ENCODE results near the gene LRRC38.

LRRC38 gene

DNA sequence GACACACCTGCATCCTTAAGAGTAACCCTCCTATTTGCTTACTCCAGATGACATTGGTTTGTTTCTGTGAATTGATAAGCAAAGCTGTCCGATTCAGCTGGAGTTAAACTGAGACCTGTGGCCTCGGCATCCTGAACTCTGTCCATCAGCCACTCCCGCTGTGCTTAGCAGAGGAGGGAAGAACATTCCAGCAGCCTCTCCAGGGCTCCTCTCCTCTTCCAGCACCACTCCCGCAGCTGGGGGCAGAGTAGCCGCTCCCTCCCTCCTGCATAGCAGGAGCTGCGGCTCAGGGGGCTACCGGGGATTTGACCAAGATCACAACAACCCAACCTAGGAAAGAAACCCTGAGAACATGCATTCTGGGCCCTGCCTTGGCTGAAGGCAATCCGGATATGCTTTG lies 8.8 kb downstream of the LRRC38 start:
- DNase-seq, result no peak
- TF ChIP-seq POLR2A (IDR thresholded peaks at IDR 0.05; ENCODE audit: low read length) (no peak), GATA1 (IDR thresholded peaks at IDR 0.05; ENCODE audit: low read depth, low read length) (no peak)

GRCh38 chr1:13500806-13501205 lies 13.0 kb downstream of the LRRC38 start:
- TF ChIP-seq POLR2A (IDR thresholded peaks at IDR 0.05; ENCODE audit: low read length) (no peak), GATA1 (IDR thresholded peaks at IDR 0.05; ENCODE audit: low read depth, low read length) (no peak)
- no peak for DNase-seq

DNA sequence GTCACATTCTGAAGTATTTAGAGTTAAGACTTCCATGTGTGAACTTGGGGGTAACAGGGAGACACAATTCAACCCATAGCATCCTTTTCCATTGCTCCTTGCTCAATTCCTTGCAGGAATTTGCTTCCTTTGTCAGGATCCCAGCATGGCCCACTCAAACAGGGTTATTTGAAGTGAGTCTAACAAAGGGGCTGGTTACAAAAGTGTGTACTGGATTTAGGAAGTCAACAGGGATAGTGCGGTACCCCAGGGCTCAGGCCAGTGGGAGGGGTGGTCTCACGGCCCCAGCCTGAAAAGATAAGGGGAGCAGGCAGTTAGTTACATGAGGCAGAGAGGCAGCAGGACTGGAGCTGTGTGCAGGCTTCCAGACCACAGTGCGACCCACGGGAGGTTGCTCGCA lies 14.4 kb downstream of the LRRC38 start:
- TF ChIP-seq GATA1 (IDR thresholded peaks at IDR 0.05; ENCODE audit: low read depth, low read length), result no peak
- no peak for TF ChIP-seq POLR2A (IDR thresholded peaks at IDR 0.05; ENCODE audit: low read length)
- no peak for DNase-seq

- no peak for DNase-seq
- TF ChIP-seq GATA1 (IDR thresholded peaks at IDR 0.05; ENCODE audit: low read depth, low read length) (no peak), POLR2A (IDR thresholded peaks at IDR 0.05; ENCODE audit: low read length) (no peak)
Measured at GRCh38 chr1:13498553-13498952, 15.2 kb downstream of the LRRC38 start.

- TF ChIP-seq POLR2A (IDR thresholded peaks at IDR 0.05; ENCODE audit: low read length) (no peak), GATA1 (IDR thresholded peaks at IDR 0.05; ENCODE audit: low read depth, low read length) (no peak)
- no peak for DNase-seq
Measured at GRCh38 chr1:13495186-13495585, 18.6 kb downstream of the LRRC38 start.

DNA sequence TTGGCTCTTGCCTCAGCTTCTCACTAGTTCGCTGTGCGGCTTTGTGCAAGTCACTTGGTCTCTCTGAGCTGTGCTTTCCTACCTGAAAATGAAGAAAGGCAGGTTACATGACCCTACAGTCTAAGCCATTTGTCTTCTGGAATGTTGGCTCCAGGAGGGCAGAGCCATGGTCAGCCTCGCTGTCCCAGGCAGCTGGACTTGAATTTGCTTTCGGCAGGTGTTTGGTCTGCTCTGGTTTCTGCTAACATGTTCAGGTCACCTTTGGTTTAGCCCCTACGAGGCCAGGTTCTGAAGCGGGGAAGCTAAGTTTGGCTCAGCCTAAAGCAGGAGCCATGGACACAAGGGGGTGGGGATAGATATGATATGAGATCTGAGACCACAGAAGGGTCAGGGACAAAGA lies 19.1 kb downstream of the LRRC38 start:
- DNase-seq, result no peak
- TF ChIP-seq GATA1 (IDR thresholded peaks at IDR 0.05; ENCODE audit: low read depth, low read length) (no peak), POLR2A (IDR thresholded peaks at IDR 0.05; ENCODE audit: low read length) (no peak)

- TF ChIP-seq GATA1 (IDR thresholded peaks at IDR 0.05; ENCODE audit: low read depth, low read length) (no peak), POLR2A (IDR thresholded peaks at IDR 0.05; ENCODE audit: low read length) (no peak)
- no peak for DNase-seq
Measured at GRCh38 chr1:13494025-13494424, 19.8 kb downstream of the LRRC38 start.

- DNase-seq, result no peak
- TF ChIP-seq POLR2A (IDR thresholded peaks at IDR 0.05; ENCODE audit: low read length) (no peak), GATA1 (IDR thresholded peaks at IDR 0.05; ENCODE audit: low read depth, low read length) (no peak)
Measured at GRCh38 chr1:13492711-13493110, 21.1 kb downstream of the LRRC38 start.

- TF ChIP-seq POLR2A (IDR thresholded peaks at IDR 0.05; ENCODE audit: low read length), result no peak
- no peak for TF ChIP-seq GATA1 (IDR thresholded peaks at IDR 0.05; ENCODE audit: low read depth, low read length)
- no peak for DNase-seq
Measured at GRCh38 chr1:13487957-13488356, 25.8 kb downstream of the LRRC38 start.

GRCh38 chr1:13487143-13487868 lies 26.5 kb downstream of the LRRC38 start:
- TF ChIP-seq POLR2A (IDR thresholded peaks at IDR 0.05; ENCODE audit: low read length) (no peak), GATA1 (IDR thresholded peaks at IDR 0.05; ENCODE audit: low read depth, low read length) (no peak)
- DNase-seq, result no peak

GRCh38 chr1:13483946-13484345 lies 29.9 kb downstream of the LRRC38 start:
- no peak for TF ChIP-seq GATA1 (IDR thresholded peaks at IDR 0.05; ENCODE audit: low read depth, low read length)
- no peak for TF ChIP-seq POLR2A (IDR thresholded peaks at IDR 0.05; ENCODE audit: low read length)
- no peak for DNase-seq

- no peak for DNase-seq
- no peak for TF ChIP-seq GATA1 (IDR thresholded peaks at IDR 0.05; ENCODE audit: low read depth, low read length)
- no peak for TF ChIP-seq POLR2A (IDR thresholded peaks at IDR 0.05; ENCODE audit: low read length)
Measured at GRCh38 chr1:13482600-13482999, 31.2 kb downstream of the LRRC38 start.

GRCh38 chr1:13479171-13479856 lies 34.5 kb downstream of the LRRC38 start:
- TF ChIP-seq GATA1 (IDR thresholded peaks at IDR 0.05; ENCODE audit: low read depth, low read length) (no peak), POLR2A (IDR thresholded peaks at IDR 0.05; ENCODE audit: low read length) (no peak)
- DNase-seq, result no peak

DNA sequence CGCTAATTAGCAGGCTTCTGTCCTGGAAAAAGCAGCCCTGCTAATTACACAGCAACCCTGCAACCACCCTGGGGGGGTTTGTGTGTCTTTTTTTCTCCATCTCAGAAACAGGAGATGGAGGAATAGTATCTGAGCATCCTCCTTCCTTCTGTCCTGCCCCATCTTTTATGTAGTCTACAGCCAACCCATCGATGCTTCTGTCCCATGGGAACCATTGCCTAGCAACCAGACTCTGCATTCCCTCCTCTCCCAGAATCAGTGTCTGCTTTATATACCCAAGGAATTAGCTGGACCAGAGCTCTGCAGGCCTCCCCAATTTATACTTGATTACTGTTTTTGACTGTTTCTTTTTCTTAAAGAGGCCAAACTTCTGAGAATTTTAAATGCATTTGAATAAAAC lies 35.1 kb downstream of the LRRC38 start:
- no peak for DNase-seq
- no peak for TF ChIP-seq POLR2A (IDR thresholded peaks at IDR 0.05; ENCODE audit: low read length)
- no peak for TF ChIP-seq GATA1 (IDR thresholded peaks at IDR 0.05; ENCODE audit: low read depth, low read length)

DNA sequence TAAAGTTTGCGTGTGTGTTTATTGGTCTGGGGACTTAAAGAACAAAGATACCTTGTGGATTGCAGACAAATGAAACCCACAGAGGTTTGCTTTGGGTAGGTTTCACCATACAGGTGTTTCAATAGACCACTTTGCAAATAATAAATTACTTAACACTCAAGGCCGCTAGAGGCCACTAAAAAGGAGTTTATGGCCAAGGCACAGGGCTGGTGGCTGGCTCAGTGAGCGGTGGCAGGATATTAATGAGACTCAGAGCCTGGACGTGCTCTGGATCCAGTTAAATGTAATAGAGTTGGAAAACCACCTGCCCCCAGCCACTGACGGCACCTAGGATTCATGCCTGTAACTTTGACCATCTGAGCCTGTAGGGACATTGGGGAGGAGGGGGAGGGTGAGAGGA lies 44.5 kb downstream of the LRRC38 start:
- no peak for DNase-seq
- TF ChIP-seq POLR2A (IDR thresholded peaks at IDR 0.05; ENCODE audit: low read length) (no peak), GATA1 (IDR thresholded peaks at IDR 0.05; ENCODE audit: low read depth, low read length) (no peak)

All from erythroblast (primary cell).